22Rv1 (cell line): ENCODE measurements around the gene DCC.

ENCODE experiments used
- H3K27ac ChIP-seq: fragments of 450-650 bp; 2 replicates; pipeline ENCODE4 v1.5.1; 2017
- CTCF ChIP-seq: fragments of 450-650 bp; IDR thresholded peaks from 2 replicates; pipeline ENCODE4 v1.5.1; 2017; ENCODE audit warnings: mild to moderate bottlenecking
- ZFX ChIP-seq: fragments of 450-650 bp; IDR thresholded peaks from 2 replicates; pipeline ENCODE4 v1.6.1; 2017; ENCODE audit warnings: antibody characterized with exemption, borderline replicate concordance

The DCC gene

GRCh38 chr18:52577795-52578194, 237.8 kb downstream of the DCC start:
- no peak overlapping the region for H3K27ac ChIP-seq
- TF ChIP-seq ZFX = no peak
- no peak for TF ChIP-seq CTCF

- TF ChIP-seq CTCF (no peak), ZFX (no peak)
- no peak overlapping the region for H3K27ac ChIP-seq
Measured at GRCh38 chr18:52582061-52582460, 242.1 kb downstream of the DCC start.

- TF ChIP-seq CTCF (no peak), ZFX (no peak)
- H3K27ac ChIP-seq = no peak overlapping the region
Measured at GRCh38 chr18:52582516-52582915, 242.5 kb downstream of the DCC start.

- H3K27ac ChIP-seq = no peak overlapping the region
- TF ChIP-seq CTCF = no peak
- TF ChIP-seq ZFX = no peak
Measured at GRCh38 chr18:52588931-52589330, 248.9 kb downstream of the DCC start.

- TF ChIP-seq ZFX = no peak
- no peak for TF ChIP-seq CTCF
- no peak overlapping the region for H3K27ac ChIP-seq
Measured at GRCh38 chr18:52596748-52597435, 256.9 kb downstream of the DCC start.

GRCh38 chr18:52598921-52599320, 258.9 kb downstream of the DCC start:
- TF ChIP-seq ZFX (no peak), CTCF (no peak)
- H3K27ac ChIP-seq = no peak overlapping the region

GRCh38 chr18:52602820-52603219, 262.8 kb downstream of the DCC start:
- H3K27ac ChIP-seq = no peak overlapping the region
- TF ChIP-seq ZFX (no peak), CTCF (no peak)
